Muscle layer of duodenum (tissue), 2 donors: ENCODE measurements around the gene TXNRD2.

Experiments
- H3K27ac ChIP-seq: one replicate; pipeline ENCODE4 v1.7.0; 2013; ENCODE audit warnings: mild to moderate bottlenecking, low read length
- H3K27me3 ChIP-seq: one replicate; pipeline ENCODE4 v1.7.0; 2013; ENCODE audit warnings: low read depth, mild to moderate bottlenecking, control low read depth, low read length
- H3K36me3 ChIP-seq, 2 donors: one replicate each; pipeline ENCODE4 v1.7.0; 2013; ENCODE audit warnings: low read length in 2 of 2, control low read depth in 1 of 2, mild to moderate bottlenecking in 1 of 2; ENCODE audit not compliant: insufficient read depth in 2 of 2, control insufficient read depth in 1 of 2
- H3K4me1 ChIP-seq, 2 donors: one replicate each; pipeline ENCODE4 v1.7.0; 2013; ENCODE audit warnings: low read length in 2 of 2, mild to moderate bottlenecking in 2 of 2, control low read depth in 1 of 2, moderate library complexity in 1 of 2; ENCODE audit not compliant: insufficient read depth in 2 of 2, control insufficient read depth in 1 of 2
- H3K4me3 ChIP-seq, 2 donors: one replicate each; pipeline ENCODE4 v1.7.0; 2013; ENCODE audit warnings: low read length in 2 of 2, low read depth in 1 of 2, mild to moderate bottlenecking in 1 of 2
- H3K9me3 ChIP-seq, 2 donors: one replicate each; pipeline ENCODE4 v1.7.0; 2013; ENCODE audit warnings: low read length in 2 of 2, control low read depth in 1 of 2, mild to moderate bottlenecking in 1 of 2; ENCODE audit not compliant: control insufficient read depth in 1 of 2
- donor health status: healthy.

TXNRD2 gene

DNA sequence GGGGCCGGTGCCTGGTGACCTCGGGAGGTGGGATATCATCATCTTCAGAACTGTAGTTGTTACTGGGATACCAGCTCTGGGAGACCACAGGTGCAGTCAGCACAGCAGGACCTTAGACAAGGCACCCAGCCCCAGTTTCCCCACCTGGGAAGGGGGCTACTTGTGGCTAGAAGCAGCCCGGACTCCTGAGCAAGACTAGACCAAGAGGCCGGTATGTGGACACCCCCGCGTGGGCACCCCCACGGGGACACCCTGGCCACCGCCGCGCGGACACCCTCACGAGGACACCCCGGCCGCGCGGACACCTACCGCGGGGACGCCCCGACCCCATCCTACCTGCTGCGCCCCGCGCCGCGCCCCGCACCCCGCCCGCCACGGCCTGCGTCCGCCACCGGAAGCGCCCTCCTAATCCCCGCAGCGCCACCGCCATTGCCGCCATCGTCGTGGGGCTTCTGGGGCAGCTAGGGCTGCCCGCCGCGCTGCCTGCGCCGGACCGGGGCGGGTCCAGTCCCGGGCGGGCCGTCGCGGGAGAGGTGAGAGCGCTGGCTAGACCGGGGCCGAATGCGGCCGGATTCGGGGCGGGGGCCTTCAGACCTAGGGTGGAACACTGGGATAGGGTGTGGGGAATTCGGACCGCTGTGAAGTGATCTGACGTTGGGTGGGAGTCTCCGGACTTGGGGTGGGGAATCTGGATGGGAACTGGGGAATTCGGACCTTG lies at the start of gene TXNRD2, which contains the start of gene COMT:
TXNRD2 (minus strand) TSS at position 454 of the 718 bp plus-strand sequence; CDS start at position 439, 15 bp downstream.
COMT (plus strand) TSS at position 408 of the 718 bp plus-strand sequence. CDS start 20,755 bp downstream, outside the sequence.
- Histone ChIP-seq H3K4me1 (peaks cover 14 to 28% of the 10 kb centered on the region in 2 donors), H3K4me3 (peak within 1 kb of the TSS; percentile 76 to 96), H3K36me3 (peaks cover 0 to 19% of the 10 kb centered on the region in 2 donors), H3K9me3 (no peaks in the 10 kb centered on the region), H3K27ac (peak within 1 kb of the TSS; percentile 96), H3K27me3 (no peaks in the 10 kb centered on the region)

DNA sequence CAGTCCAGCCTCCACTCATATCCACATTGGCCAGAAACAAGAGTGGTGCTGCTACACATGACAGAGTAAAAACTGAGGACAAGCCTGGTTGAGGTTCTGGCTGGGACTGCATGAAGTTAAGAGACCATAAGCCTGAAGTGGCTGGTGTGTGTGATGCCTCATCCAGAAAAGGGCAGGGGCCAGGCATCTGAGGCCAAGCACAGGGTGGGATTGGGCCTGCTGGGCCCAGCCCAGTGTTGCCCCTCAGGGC lies 49.7 kb upstream of the TXNRD2 start:
- H3K27ac ChIP-seq, result no peak overlapping the region
- no peaks in the 10 kb centered on the region for H3K36me3 ChIP-seq
- H3K4me1 ChIP-seq, result peaks cover under 1 to 18% of the 10 kb centered on the region in 2 donors
- H3K4me3 ChIP-seq, result no peak overlapping the region
- H3K27me3 ChIP-seq, result no peaks in the 10 kb centered on the region
- H3K9me3 ChIP-seq, result no peaks in the 10 kb centered on the region

DNA sequence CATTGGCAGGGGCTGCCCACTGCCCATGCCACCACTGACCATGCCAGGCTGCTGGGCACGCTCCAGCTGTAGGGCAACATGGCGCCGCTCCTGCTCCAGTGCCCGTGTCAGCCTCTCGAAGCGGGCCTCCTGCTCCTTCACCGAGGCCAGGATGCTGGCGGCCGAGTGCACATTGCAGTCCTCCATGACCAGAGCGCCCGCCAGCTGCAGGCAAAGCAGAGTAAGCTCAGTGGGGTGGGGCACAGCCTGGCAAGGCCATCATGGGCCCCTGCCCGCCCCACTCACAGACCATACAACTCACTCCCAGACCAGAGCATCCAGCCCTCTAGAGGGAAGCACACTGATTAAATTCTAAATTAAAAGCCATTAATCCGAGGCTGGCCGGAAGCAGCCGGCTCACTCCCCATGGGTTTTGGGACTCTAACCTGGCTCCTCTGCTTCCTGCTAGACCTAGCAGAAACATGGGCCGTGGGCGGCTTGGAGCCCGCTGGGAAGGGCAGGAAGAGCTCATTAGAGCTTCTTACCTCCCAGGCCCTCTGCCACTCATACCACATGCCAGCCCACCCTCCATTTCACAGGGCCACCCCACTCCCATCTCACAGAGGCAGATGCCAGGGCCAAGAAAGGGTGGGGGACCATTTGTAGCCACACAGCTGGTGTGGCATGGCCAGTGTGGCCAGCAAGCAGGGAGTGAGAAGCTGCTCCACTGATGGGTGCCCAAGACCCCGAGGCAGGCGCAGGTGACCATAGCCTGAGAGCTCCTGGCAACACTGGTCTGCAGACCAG lies 49.2 kb upstream of the TXNRD2 start:
- no peaks in the 10 kb centered on the region for H3K36me3 ChIP-seq

DNA sequence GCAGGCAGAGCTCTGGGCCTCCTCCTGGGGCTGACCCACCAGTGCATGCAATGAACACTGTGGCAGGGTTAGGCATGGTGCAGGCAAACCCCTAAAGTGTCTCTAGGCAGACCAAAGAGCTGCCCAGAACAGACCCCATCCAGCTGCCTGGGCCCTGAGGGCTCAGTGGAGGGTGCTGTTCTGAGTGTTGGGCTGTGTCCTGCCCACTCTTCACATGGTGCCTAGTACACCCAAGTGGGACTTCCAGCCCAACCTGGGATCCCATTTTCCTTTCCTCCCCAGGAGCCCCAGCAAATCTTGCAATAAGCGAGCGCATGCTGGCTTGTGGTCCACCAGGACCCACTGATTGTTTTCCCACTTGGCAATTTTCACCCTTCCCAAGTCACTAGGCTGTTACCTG lies 48.6 kb upstream of the TXNRD2 start:
- Histone ChIP-seq H3K27me3 (no peaks in the 10 kb centered on the region), H3K36me3 (no peaks in the 10 kb centered on the region), H3K4me1 (peaks cover 6 to 30% of the 10 kb centered on the region in 2 donors), H3K27ac (no peak overlapping the region), H3K9me3 (no peaks in the 10 kb centered on the region), H3K4me3 (no peak overlapping the region)

More for the DNA sequence above, 49.2 kb upstream of the TXNRD2 start:
- Histone ChIP-seq H3K9me3 (no peaks in the 10 kb centered on the region), H3K27me3 (no peaks in the 10 kb centered on the region), H3K27ac (no peak overlapping the region), H3K4me1 (peaks cover 6 to 24% of the 10 kb centered on the region in 2 donors), H3K4me3 (no peak overlapping the region)

DNA sequence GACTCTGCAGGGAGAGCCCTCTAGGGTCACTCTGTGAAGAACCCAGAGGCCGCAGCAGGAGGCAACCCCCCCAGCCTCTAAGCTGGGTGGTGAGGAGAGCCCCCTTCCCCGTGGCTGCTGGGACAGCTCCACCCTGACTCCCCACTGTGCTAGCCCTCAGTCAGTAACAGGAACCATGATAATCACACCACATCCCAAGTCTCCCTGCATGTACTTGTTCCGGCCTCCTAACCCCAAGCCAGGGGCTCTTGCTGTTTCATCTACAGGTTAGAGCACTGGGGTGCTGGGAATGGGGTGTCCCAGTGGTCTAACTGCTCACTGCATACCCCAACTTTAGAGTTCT lies 48.1 kb upstream of the TXNRD2 start:
- Histone ChIP-seq H3K27ac (no peak overlapping the region), H3K9me3 (no peaks in the 10 kb centered on the region), H3K4me3 (no peak overlapping the region), H3K36me3 (no peaks in the 10 kb centered on the region), H3K4me1 (peaks cover 6 to 33% of the 10 kb centered on the region in 2 donors), H3K27me3 (no peaks in the 10 kb centered on the region)

DNA sequence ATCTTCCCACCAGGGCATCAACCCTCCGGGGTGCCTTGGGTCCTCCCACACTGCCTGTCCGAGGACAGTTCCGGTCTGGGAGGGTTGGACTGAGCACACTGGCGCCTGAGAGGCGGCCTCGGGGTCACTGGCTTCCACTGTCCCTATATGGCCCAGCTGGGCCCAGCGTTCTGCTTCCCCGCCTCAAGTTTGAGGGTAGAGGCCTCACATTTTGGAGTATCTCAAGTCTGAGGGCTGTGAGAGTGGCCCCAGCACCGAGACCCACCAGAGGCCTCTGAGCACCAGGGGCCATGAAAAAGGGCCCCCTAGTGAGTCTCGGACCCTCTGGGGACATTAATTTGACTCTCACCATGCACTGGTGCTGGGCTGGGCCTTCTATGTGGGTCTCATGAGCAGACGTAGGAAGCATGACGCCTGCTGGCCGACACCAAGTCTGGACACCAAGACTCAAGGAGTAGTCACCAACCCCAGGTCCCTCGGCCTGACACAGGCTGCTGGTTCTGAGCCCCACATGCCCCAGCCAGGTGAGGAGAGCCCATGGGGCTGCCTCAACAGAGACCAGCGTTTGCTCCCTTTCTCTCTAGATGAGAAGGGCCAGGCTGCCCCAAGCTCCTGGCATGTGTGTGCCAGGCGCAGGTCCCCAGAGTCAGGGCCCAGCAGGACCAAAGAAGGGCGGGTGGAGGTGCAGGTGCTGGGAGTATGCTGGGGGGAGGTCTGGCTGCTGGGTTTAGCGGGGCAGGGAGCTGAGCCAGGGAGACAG lies 47.5 kb upstream of the TXNRD2 start:
- H3K4me3 ChIP-seq, result no peak overlapping the region
- H3K4me1 ChIP-seq, result peaks cover 6 to 39% of the 10 kb centered on the region in 2 donors
- no peaks in the 10 kb centered on the region for H3K9me3 ChIP-seq
- no peak overlapping the region for H3K27ac ChIP-seq
- H3K36me3 ChIP-seq, result no peaks in the 10 kb centered on the region
- no peaks in the 10 kb centered on the region for H3K27me3 ChIP-seq

DNA sequence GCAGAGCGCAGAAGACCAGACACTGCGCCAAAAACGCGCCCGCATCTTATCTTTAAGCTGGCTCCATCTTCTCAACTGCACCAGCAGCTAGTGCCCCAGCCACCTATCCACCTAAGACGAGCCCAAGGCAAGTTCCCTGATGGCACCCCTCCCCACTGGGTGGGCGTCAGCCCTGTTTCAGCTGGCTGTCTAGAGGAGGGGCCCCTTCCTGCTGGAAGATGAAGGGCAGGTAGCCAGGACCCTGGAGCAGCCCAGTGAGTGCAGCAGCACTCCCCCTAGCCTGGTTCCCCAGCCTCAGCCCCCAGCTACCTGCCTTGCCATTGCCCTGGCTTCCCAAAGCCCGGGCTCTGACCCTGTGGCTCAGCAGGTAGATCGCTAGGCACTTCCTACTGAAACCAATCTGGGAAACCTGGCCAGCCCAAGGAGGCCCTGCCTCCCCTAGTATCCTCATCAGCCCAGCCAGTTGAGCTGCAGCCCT lies 46.8 kb upstream of the TXNRD2 start:
- no peaks in the 10 kb centered on the region for H3K36me3 ChIP-seq
- H3K27ac ChIP-seq, result no peak overlapping the region
- no peaks in the 10 kb centered on the region for H3K27me3 ChIP-seq
- H3K4me1 ChIP-seq, result peaks cover 10 to 46% of the 10 kb centered on the region in 2 donors
- H3K9me3 ChIP-seq, result no peaks in the 10 kb centered on the region
- H3K4me3 ChIP-seq, result no peak overlapping the region

DNA sequence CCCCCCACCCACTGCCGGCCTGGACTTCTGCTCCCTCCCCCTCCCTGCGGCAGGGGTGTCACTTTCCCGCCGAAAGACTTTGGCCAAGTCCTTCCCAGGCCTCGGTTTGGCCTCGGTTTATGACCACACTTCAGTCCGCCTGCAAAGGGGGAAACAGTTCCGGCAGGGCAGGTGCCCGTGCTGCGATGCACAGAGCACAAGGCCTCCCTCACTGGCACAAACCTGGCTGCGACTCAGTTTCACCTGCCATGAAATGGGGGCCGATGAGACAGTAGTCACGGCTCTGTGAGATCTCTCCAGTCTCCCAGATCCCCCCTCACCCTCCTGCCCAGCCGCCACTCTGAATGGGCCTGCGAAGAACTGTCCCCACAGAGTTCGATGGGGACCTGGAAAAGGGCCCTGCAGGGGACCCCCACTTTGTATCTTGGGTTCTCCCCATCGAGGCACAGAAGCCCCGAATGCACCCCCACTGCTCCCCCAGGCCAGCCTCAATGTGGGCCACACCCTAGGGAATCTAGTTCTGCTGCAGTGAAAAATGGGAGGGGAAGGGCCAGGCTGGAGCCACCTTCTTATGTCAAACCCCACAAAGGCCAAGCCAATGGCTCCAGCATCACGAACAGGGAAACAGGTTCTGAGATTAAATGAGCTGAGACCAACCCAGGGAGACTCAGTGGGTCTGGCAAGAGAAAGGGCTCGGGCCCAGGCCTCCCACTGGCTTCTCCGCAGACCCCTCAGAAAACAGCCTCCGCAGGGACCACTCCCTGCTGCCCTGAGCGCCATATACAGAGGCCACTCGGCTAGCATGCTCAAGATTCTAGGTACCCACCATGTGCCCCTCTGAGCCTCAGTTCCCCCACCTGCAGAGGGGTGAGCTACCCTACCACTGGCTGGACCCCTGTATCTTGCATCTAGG lies 46.0 kb upstream of the TXNRD2 start:
- peaks cover 11 to 39% of the 10 kb centered on the region in 2 donors for H3K4me1 ChIP-seq
- no peaks in the 10 kb centered on the region for H3K36me3 ChIP-seq
- H3K9me3 ChIP-seq, result no peaks in the 10 kb centered on the region
- H3K27ac ChIP-seq, result no peak overlapping the region
- H3K4me3 ChIP-seq, result no peak overlapping the region
- H3K27me3 ChIP-seq, result no peaks in the 10 kb centered on the region

DNA sequence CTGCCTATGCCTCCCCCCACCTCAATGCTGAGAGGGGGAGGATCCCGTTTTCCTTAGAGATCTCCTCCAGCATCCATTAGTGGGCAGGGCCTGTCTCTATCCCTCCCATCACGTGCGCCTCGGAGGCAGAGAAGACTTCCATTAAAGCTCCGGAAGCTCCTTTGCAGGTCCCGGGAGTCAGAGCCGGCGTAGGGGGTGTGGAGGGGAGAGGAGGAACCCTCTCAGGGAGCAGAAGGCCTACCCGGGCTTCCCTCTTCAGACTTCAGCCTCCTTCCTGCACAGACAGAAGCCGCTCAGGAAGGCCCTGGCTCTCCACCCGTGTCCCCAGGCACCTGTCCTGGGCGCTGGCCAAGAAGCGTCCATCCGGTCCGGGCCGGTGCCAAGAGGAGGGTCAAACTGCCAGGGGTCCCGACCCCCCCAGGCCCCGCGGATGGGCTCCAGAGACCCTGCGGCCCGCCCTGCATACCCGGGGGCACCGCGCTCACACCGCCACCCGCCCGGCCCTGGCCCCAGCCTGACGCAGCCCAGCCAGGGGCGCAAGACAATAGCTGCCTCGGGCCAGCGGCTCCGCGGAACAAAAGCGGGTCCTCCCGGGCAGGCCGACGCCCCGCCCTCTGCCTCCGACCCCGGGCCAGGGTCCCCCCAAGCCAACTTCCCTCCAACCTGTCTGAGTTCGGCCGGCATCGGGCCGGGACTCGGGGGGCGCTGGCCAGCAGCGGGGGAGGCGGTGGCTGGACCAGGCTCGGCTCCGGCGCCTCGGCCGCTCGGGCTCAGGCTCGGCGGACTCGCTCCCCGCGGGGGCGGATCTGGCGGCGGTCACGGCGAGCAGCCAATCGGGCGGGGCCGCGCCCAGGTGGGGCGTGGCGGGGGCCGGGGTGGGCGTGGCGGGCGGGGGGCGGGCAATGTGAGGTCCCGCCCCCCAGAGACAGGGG lies 45.1 kb upstream of the TXNRD2 start:
- peak overlapping the region; percentile 49 to 74 for H3K4me3 ChIP-seq
- no peaks in the 10 kb centered on the region for H3K27me3 ChIP-seq
- H3K9me3 ChIP-seq, result no peaks in the 10 kb centered on the region
- H3K36me3 ChIP-seq, result peaks cover 0 to 2% of the 10 kb centered on the region in 2 donors
- peak overlapping the region; percentile 23 for H3K27ac ChIP-seq
- peaks cover 11 to 30% of the 10 kb centered on the region in 2 donors for H3K4me1 ChIP-seq

DNA sequence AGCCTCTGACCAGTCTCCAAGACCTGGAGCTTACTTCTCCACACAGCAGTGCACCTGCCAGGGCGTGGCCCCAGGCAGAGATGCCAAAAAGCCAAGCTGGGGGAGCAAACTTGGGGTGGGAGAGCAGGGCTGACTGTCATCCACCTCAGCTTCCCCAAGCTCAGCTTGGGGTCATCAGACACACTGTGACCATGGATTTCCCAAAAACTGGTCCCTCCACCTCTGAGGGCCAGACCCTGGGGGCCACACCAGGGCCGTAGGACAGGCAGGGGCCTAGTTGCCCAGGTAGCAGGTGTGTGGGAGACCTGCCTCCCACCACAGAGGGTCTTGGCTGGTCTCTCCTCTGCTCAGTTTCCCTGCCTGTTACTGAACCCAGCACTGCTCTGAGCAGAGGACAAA lies 44.4 kb upstream of the TXNRD2 start:
- peaks cover 11 to 30% of the 10 kb centered on the region in 2 donors for H3K4me1 ChIP-seq
- H3K4me3 ChIP-seq, result peak overlapping the region; percentile 49 to 74
- peak overlapping the region; percentile 23 for H3K27ac ChIP-seq

More for the DNA sequence above, 44.4 kb upstream of the TXNRD2 start:
- Histone ChIP-seq H3K27me3 (no peaks in the 10 kb centered on the region), H3K9me3 (no peaks in the 10 kb centered on the region), H3K36me3 (peaks cover 0 to 9% of the 10 kb centered on the region in 2 donors)
